Measurements from ENCODE around the gene FER.
"Not testable (repeated sequence)": the region's sequence is repeated elsewhere in the genome, so short reads cannot be mapped to it uniquely, and the experiment has no call there.

The FER gene

GRCh38 chr5:109164001-109164400 is 416.3 kb downstream of the FER start:
- Histone ChIP-seq H3K27me3 (ENCODE audit: low read depth, low read length) (no peaks in the 10 kb centered on the region), H3K27ac (ENCODE audit: low read length) (no peak overlapping the region), H3K36me3 (ENCODE audit: control insufficient read depth in 1 of 2, insufficient read depth in 2 of 2, low read length in 2 of 2) (no peaks in the 10 kb centered on the region), H3K4me1 (ENCODE audit: control insufficient read depth in 1 of 2, insufficient read depth in 2 of 2, low read length in 2 of 2) (no peaks in the 10 kb centered on the region), H3K9me3 (ENCODE audit: control insufficient read depth in 1 of 2, low read length in 2 of 2) (no peaks in the 10 kb centered on the region), H3K4me3 (ENCODE audit: low read depth in 1 of 2, low read length in 2 of 2) (no peak overlapping the region)

GRCh38 chr5:109167586-109167985 is 419.9 kb downstream of the FER start:
- no peak overlapping the region for H3K27ac ChIP-seq (ENCODE audit: low read length)
- no peaks in the 10 kb centered on the region for H3K36me3 ChIP-seq (ENCODE audit: control insufficient read depth in 1 of 2, insufficient read depth in 2 of 2, low read length in 2 of 2)
- no peaks in the 10 kb centered on the region for H3K27me3 ChIP-seq (ENCODE audit: low read depth, low read length)
- no peaks in the 10 kb centered on the region for H3K4me1 ChIP-seq (ENCODE audit: control insufficient read depth in 1 of 2, insufficient read depth in 2 of 2, low read length in 2 of 2)
- no peaks in the 10 kb centered on the region for H3K9me3 ChIP-seq (ENCODE audit: control insufficient read depth in 1 of 2, low read length in 2 of 2)
- no peak overlapping the region for H3K4me3 ChIP-seq (ENCODE audit: low read depth in 1 of 2, low read length in 2 of 2)

GRCh38 chr5:109168151-109168550 is 420.5 kb downstream of the FER start:
- H3K9me3 ChIP-seq (ENCODE audit: control insufficient read depth in 1 of 2, low read length in 2 of 2), result no peaks in the 10 kb centered on the region
- no peak overlapping the region for H3K27ac ChIP-seq (ENCODE audit: low read length)
- H3K4me3 ChIP-seq (ENCODE audit: low read depth in 1 of 2, low read length in 2 of 2), result no peak overlapping the region
- H3K36me3 ChIP-seq (ENCODE audit: control insufficient read depth in 1 of 2, insufficient read depth in 2 of 2, low read length in 2 of 2), result no peaks in the 10 kb centered on the region
- H3K4me1 ChIP-seq (ENCODE audit: control insufficient read depth in 1 of 2, insufficient read depth in 2 of 2, low read length in 2 of 2), result no peaks in the 10 kb centered on the region
- H3K27me3 ChIP-seq (ENCODE audit: low read depth, low read length), result no peaks in the 10 kb centered on the region

GRCh38 chr5:109170629-109171350 is 423.1 kb downstream of the FER start:
- Histone ChIP-seq H3K9me3 (ENCODE audit: control insufficient read depth in 1 of 2, low read length in 2 of 2) (no peaks in the 10 kb centered on the region), H3K27me3 (ENCODE audit: low read depth, low read length) (no peaks in the 10 kb centered on the region), H3K4me1 (ENCODE audit: control insufficient read depth in 1 of 2, insufficient read depth in 2 of 2, low read length in 2 of 2) (no peaks in the 10 kb centered on the region), H3K4me3 (ENCODE audit: low read depth in 1 of 2, low read length in 2 of 2) (no peak overlapping the region), H3K27ac (ENCODE audit: low read length) (no peak overlapping the region), H3K36me3 (ENCODE audit: control insufficient read depth in 1 of 2, insufficient read depth in 2 of 2, low read length in 2 of 2) (no peaks in the 10 kb centered on the region)

- not testable (repeated sequence) for H3K4me1 ChIP-seq (ENCODE audit: control insufficient read depth in 1 of 2, insufficient read depth in 2 of 2, low read length in 2 of 2); H3K4me3 ChIP-seq (ENCODE audit: low read depth in 1 of 2, low read length in 2 of 2); H3K9me3 ChIP-seq (ENCODE audit: control insufficient read depth in 1 of 2, low read length in 2 of 2); H3K36me3 ChIP-seq (ENCODE audit: control insufficient read depth in 1 of 2, insufficient read depth in 2 of 2, low read length in 2 of 2); H3K27ac ChIP-seq (ENCODE audit: low read length); H3K27me3 ChIP-seq (ENCODE audit: low read depth, low read length)
Measured at GRCh38 chr5:109171437-109172073, 423.9 kb downstream of the FER start.

- Histone ChIP-seq H3K27ac (ENCODE audit: low read length) (no peak overlapping the region), H3K9me3 (ENCODE audit: control insufficient read depth in 1 of 2, low read length in 2 of 2) (no peaks in the 10 kb centered on the region), H3K4me1 (ENCODE audit: control insufficient read depth in 1 of 2, insufficient read depth in 2 of 2, low read length in 2 of 2) (peaks cover 0 to 9% of the 10 kb centered on the region in 2 donors), H3K4me3 (ENCODE audit: low read depth in 1 of 2, low read length in 2 of 2) (no peak overlapping the region), H3K36me3 (ENCODE audit: control insufficient read depth in 1 of 2, insufficient read depth in 2 of 2, low read length in 2 of 2) (peaks cover 0 to 5% of the 10 kb centered on the region in 2 donors), H3K27me3 (ENCODE audit: low read depth, low read length) (no peaks in the 10 kb centered on the region)
Measured at GRCh38 chr5:109173036-109173794, 425.5 kb downstream of the FER start.

GRCh38 chr5:109177227-109177626 is 429.5 kb downstream of the FER start:
- Histone ChIP-seq H3K4me1 (ENCODE audit: control insufficient read depth in 1 of 2, insufficient read depth in 2 of 2, low read length in 2 of 2) (peaks cover 0 to 9% of the 10 kb centered on the region in 2 donors), H3K9me3 (ENCODE audit: control insufficient read depth in 1 of 2, low read length in 2 of 2) (no peaks in the 10 kb centered on the region), H3K36me3 (ENCODE audit: control insufficient read depth in 1 of 2, insufficient read depth in 2 of 2, low read length in 2 of 2) (peaks cover 0 to 5% of the 10 kb centered on the region in 2 donors), H3K27me3 (ENCODE audit: low read depth, low read length) (no peaks in the 10 kb centered on the region), H3K27ac (ENCODE audit: low read length) (peak overlapping the region; percentile 26), H3K4me3 (ENCODE audit: low read depth in 1 of 2, low read length in 2 of 2) (no peak overlapping the region)

GRCh38 chr5:109177782-109178181 is 430.1 kb downstream of the FER start:
- no peaks in the 10 kb centered on the region for H3K9me3 ChIP-seq (ENCODE audit: control insufficient read depth in 1 of 2, low read length in 2 of 2)
- no peak overlapping the region for H3K27ac ChIP-seq (ENCODE audit: low read length)
- peaks cover 0 to 5% of the 10 kb centered on the region in 2 donors for H3K36me3 ChIP-seq (ENCODE audit: control insufficient read depth in 1 of 2, insufficient read depth in 2 of 2, low read length in 2 of 2)
- no peak overlapping the region for H3K4me3 ChIP-seq (ENCODE audit: low read depth in 1 of 2, low read length in 2 of 2)
- peaks cover 0 to 9% of the 10 kb centered on the region in 2 donors for H3K4me1 ChIP-seq (ENCODE audit: control insufficient read depth in 1 of 2, insufficient read depth in 2 of 2, low read length in 2 of 2)
- H3K27me3 ChIP-seq (ENCODE audit: low read depth, low read length), result no peaks in the 10 kb centered on the region

- Histone ChIP-seq H3K4me1 (ENCODE audit: control insufficient read depth in 1 of 2, insufficient read depth in 2 of 2, low read length in 2 of 2) (peaks cover 0 to 9% of the 10 kb centered on the region in 2 donors), H3K27me3 (ENCODE audit: low read depth, low read length) (no peaks in the 10 kb centered on the region), H3K27ac (ENCODE audit: low read length) (no peak overlapping the region), H3K4me3 (ENCODE audit: low read depth in 1 of 2, low read length in 2 of 2) (no peak overlapping the region), H3K36me3 (ENCODE audit: control insufficient read depth in 1 of 2, insufficient read depth in 2 of 2, low read length in 2 of 2) (peaks cover 0 to 5% of the 10 kb centered on the region in 2 donors), H3K9me3 (ENCODE audit: control insufficient read depth in 1 of 2, low read length in 2 of 2) (no peaks in the 10 kb centered on the region)
Measured at GRCh38 chr5:109180668-109181067, 433.0 kb downstream of the FER start.

GRCh38 chr5:109186759-109187158 is 439.1 kb downstream of the FER start:
- Histone ChIP-seq H3K4me3 (ENCODE audit: low read depth in 1 of 2, low read length in 2 of 2) (no peak overlapping the region), H3K27ac (ENCODE audit: low read length) (no peak overlapping the region), H3K9me3 (ENCODE audit: control insufficient read depth in 1 of 2, low read length in 2 of 2) (no peaks in the 10 kb centered on the region), H3K27me3 (ENCODE audit: low read depth, low read length) (no peaks in the 10 kb centered on the region), H3K36me3 (ENCODE audit: control insufficient read depth in 1 of 2, insufficient read depth in 2 of 2, low read length in 2 of 2) (peaks cover 8 to 31% of the 10 kb centered on the region in 2 donors), H3K4me1 (ENCODE audit: control insufficient read depth in 1 of 2, insufficient read depth in 2 of 2, low read length in 2 of 2) (peaks cover 0 to 4% of the 10 kb centered on the region in 2 donors)

- Histone ChIP-seq H3K27ac (ENCODE audit: low read length) (no peak overlapping the region), H3K9me3 (ENCODE audit: control insufficient read depth in 1 of 2, low read length in 2 of 2) (no peaks in the 10 kb centered on the region), H3K4me3 (ENCODE audit: low read depth in 1 of 2, low read length in 2 of 2) (no peak overlapping the region), H3K27me3 (ENCODE audit: low read depth, low read length) (no peaks in the 10 kb centered on the region), H3K36me3 (ENCODE audit: control insufficient read depth in 1 of 2, insufficient read depth in 2 of 2, low read length in 2 of 2) (peaks cover 8 to 28% of the 10 kb centered on the region in 2 donors), H3K4me1 (ENCODE audit: control insufficient read depth in 1 of 2, insufficient read depth in 2 of 2, low read length in 2 of 2) (peaks cover 0 to 4% of the 10 kb centered on the region in 2 donors)
Measured at GRCh38 chr5:109191153-109191558, 443.5 kb downstream of the FER start.
